RWPE1 (cell line): ENCODE data around the gene SNX5.
A peak's percentile ranks its signal among the peaks of the same experiment; 100 is the strongest.

Experiments used
- CTCF ChIA-PET: fragments of 350-600 bp; sonication (Branson Sonifier 250); formaldehyde crosslinking; extraction: SDS; loops from one replicate; lab custom pipeline; 2021; lab: Yijun Ruan, JAX
- POLR2A ChIA-PET: fragments of 400-600 bp; formaldehyde crosslinking; extraction: SDS; loops from one replicate; lab custom pipeline; 2020; ENCODE audit warnings: antibody characterized with exemption; ENCODE audit not compliant: low non-redundant PET; lab: Yijun Ruan, JAX
- DNase-seq: peaks from one replicate; pipeline ENCODE4 v3.0.0; 2012; ENCODE audit warnings: low spot score
- H3K27ac ChIP-seq: fragments of 450-650 bp; 2 replicates; pipeline ENCODE4 v1.5.1; 2017
- TF ChIP-seq, protein P1 (sequence below): fragments of 450-650 bp; conservative IDR thresholded peaks from 2 replicates; pipeline ENCODE4 v1.5.1; 2017; ENCODE audit warnings: low read depth, mild to moderate bottlenecking

SNX5 gene

DNA sequence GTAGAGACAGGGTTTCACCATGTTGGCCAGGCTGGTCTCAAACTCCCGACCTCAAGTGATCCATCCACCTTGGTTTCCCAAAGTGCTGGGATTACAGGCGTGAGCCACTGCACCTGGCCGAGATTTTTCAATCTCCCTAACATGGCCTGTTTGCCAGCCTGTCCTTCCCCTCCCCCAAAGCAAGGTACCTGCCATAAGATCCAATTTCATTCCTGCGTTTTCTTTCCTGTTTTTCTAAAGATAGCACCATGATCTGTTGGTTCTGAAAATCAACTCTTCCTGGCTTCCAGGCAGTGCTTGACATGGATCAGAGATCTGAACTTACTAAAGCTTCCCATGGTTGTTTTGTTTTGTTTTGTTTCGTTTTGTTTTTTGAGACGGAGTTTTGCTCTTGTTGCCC is 7.7 kb upstream of the SNX5 start:
- H3K27ac ChIP-seq, result no peak overlapping the region
- TF ChIP-seq, protein P1, sequence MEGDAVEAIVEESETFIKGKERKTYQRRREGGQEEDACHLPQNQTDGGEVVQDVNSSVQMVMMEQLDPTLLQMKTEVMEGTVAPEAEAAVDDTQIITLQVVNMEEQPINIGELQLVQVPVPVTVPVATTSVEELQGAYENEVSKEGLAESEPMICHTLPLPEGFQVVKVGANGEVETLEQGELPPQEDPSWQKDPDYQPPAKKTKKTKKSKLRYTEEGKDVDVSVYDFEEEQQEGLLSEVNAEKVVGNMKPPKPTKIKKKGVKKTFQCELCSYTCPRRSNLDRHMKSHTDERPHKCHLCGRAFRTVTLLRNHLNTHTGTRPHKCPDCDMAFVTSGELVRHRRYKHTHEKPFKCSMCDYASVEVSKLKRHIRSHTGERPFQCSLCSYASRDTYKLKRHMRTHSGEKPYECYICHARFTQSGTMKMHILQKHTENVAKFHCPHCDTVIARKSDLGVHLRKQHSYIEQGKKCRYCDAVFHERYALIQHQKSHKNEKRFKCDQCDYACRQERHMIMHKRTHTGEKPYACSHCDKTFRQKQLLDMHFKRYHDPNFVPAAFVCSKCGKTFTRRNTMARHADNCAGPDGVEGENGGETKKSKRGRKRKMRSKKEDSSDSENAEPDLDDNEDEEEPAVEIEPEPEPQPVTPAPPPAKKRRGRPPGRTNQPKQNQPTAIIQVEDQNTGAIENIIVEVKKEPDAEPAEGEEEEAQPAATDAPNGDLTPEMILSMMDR, result no peak
- no peak for DNase-seq
- POLR2A ChIA-PET, result no interaction called here
- CTCF ChIA-PET, result interaction anchor here (0.6 kb wide), 1 partner anchor 10 kb away, joined by 3 read pairs; no protein-coding TSS in a partner anchor

DNA sequence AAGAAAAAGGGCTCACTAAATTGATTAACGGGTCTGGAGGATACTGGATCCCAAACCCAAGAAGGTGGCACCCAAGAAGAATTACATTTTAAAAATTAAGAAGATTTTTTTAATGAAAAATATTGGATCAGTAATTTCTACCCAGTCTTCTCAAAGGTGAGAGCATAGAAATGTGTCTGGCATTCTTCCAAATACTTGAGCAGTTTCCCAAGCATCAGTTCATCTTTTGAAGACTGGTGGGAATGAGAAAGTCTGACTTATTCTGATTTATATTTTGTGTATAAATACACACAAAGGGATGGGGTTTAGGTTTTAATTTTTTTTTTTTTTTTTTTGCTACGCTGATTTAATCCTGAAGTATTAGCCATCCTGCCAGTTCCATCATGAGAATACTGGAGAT is 3.5 kb upstream of the SNX5 start:
- CTCF ChIA-PET, result no interaction called here
- TF ChIP-seq, protein P1, result no peak
- POLR2A ChIA-PET, result no interaction called here
- peak overlapping the region; percentile 85 for H3K27ac ChIP-seq
- DNase-seq, result no peak

- peak overlapping the region; percentile 85 for H3K27ac ChIP-seq
- TF ChIP-seq, protein P1, result no peak
- DNase-seq, result no peak
- ChIA-PET POLR2A (interaction anchor here (0.6 to 0.8 kb wide), 2 partner anchors 24 to 316 kb away, joined by 5 to 6 read pairs; partner anchors contain the start of gene ZNF133), CTCF (no interaction called here)
These were observed 2.9 kb upstream of the SNX5 start for GRCh38 chr20:17971300-17972013.

- TF ChIP-seq, protein P1, result no peak
- CTCF ChIA-PET, result interaction anchor here (0.6 kb wide), 1 partner anchor 749 kb away, joined by 3 read pairs; no protein-coding TSS in a partner anchor
- POLR2A ChIA-PET, result interaction anchor here (0.8 kb wide), 1 partner anchor 21 kb away, joined by 3 read pairs; no protein-coding TSS in a partner anchor
- peak; percentile 40 for DNase-seq
- peak overlapping the region; percentile 98 for H3K27ac ChIP-seq
These were observed 1.4 kb upstream of the SNX5 start for GRCh38 chr20:17969884-17970409.

- TF ChIP-seq, protein P1, result no peak
- ChIA-PET POLR2A (interaction anchor here (0.8 kb wide), 1 partner anchor 22 kb away, joined by 3 read pairs; no protein-coding TSS in a partner anchor), CTCF (interaction anchor here (0.6 kb wide), 1 partner anchor 749 kb away, joined by 3 read pairs; no protein-coding TSS in a partner anchor)
- DNase-seq, result peak; percentile 42
- H3K27ac ChIP-seq, result peak overlapping the region; percentile 98
These were observed 787 bp upstream of the SNX5 start for GRCh38 chr20:17969278-17969883.

- DNase-seq, result no peak
- ChIA-PET CTCF (interaction anchor here (0.5 to 3.2 kb wide), 3 partner anchors 17 to 1648 kb away, joined by 3 to 12 read pairs (median 5); no protein-coding TSS in a partner anchor), POLR2A (interaction anchor here (0.9 kb wide), 1 partner anchor 9 kb away, joined by 4 read pairs; no protein-coding TSS in a partner anchor)
- TF ChIP-seq, protein P1, result no peak
- peak overlapping the region; percentile 98 for H3K27ac ChIP-seq
These were observed 851 bp downstream of the SNX5 start for GRCh38 chr20:17967521-17968365.
